Measurements from ENCODE around the gene TFDP2. TPM values are rescaled to one million over a fixed set of nuclear protein-coding genes. Genes with fewer than 3 reads are reported as not detected.

Gene TFDP2
- total and polyA plus RNA-seq, 2 experiments from 2014 or later: 150 to 410 TPM

GRCh38 chr3:142013326-142013980 lies 135.9 kb downstream of the TFDP2 start (continued):
- no peak for TF ChIP-seq ZNF462 (CRISPR knock-in tag; IDR thresholded peaks at IDR 0.05)
- no peak for TF ChIP-seq EZH2phosphoT487 (IDR thresholded peaks at IDR 0.05; ENCODE audit: unreplicated experiment)
- no peak for TF ChIP-seq REST (IDR thresholded peaks at IDR 0.05; ENCODE audit: unreplicated experiment)

GRCh38 chr3:142009029-142009428 lies 140.3 kb downstream of the TFDP2 start:
- H3F3A ChIP-seq (replicated peaks; ENCODE audit: low read depth): no peaks in the 10 kb centered on the region
- ATAC-seq: no peak

More at GRCh38 chr3:142009029-142009428, 140.3 kb downstream of the TFDP2 start:
- H3K79me2 ChIP-seq (replicated peaks; ENCODE audit: insufficient read depth): peaks cover 90% of the 10 kb centered on the region
- H3K4me2 ChIP-seq: no peak overlapping the region
- Mint-ChIP-seq H3K27ac (no peak overlapping the region), H3K27me3 (ENCODE audit: insufficient read depth, low read depth, poor library complexity) (no peaks in the 10 kb centered on the region), H3K9me3 (no peaks in the 10 kb centered on the region), H3K4me3 (no peak overlapping the region), H3K36me3 (ENCODE audit: low read depth) (peaks cover 14% of the 10 kb centered on the region; the same call in 2 of the 3 replicates), H3K4me1 (peaks cover 7% of the 10 kb centered on the region; the same call in 2 of the 3 replicates)
- H3K27ac ChIP-seq (ENCODE audit: low read depth): no peak overlapping the region
- H4K20me1 ChIP-seq (replicated peaks; ENCODE audit: insufficient read depth): peaks cover 35% of the 10 kb centered on the region
- no peaks in the 10 kb centered on the region; the same call in 1 of the 2 replicates for H3K36me3 ChIP-seq (ENCODE audit: insufficient read depth)
- H3K4me1 ChIP-seq (ENCODE audit: insufficient read depth): no peaks in the 10 kb centered on the region
- H3K4me3 ChIP-seq: no peak overlapping the region
- no peaks in the 10 kb centered on the region for H3K9me2 ChIP-seq (ENCODE audit: insufficient read depth)
- H3K27me3 ChIP-seq (ENCODE audit: insufficient read depth): no peaks in the 10 kb centered on the region
- TF ChIP-seq ZNF331 (CRISPR knock-in tag; IDR thresholded peaks at IDR 0.05; ENCODE audit: low read depth) (no peak), EZH2 (IDR thresholded peaks at IDR 0.05; ENCODE audit: low read depth, unreplicated experiment) (no peak), CREB1 (CRISPR knock-in tag; IDR thresholded peaks at IDR 0.05; ENCODE audit: low read depth) (no peak), JUNB (IDR thresholded peaks at IDR 0.05; ENCODE audit: unreplicated experiment) (no peak), EZH2phosphoT487 (IDR thresholded peaks at IDR 0.05; ENCODE audit: unreplicated experiment) (no peak)
- DNase-seq (ENCODE audit: low spot score): no peak
- H2AFZ ChIP-seq: no peak overlapping the region

All from GM23338 (cell line).